ENCODE measurements around the gene PRSS36. TPM values are rescaled to one million over a fixed set of nuclear protein-coding genes. Genes with fewer than 3 reads are reported as not detected.
A peak's percentile ranks its signal among the peaks of the same experiment; 100 is the strongest.
"Not testable (repeated sequence)": the region's sequence is repeated elsewhere in the genome, so short reads cannot be mapped to it uniquely, and the experiment has no call there.

PRSS36 gene
- total RNA-seq, 1 donor from 2014 or later, result 3.0 TPM

GRCh38 chr16:31145398-31145990 lies 4.4 kb downstream of the PRSS36 start:
- intact Hi-C loops (cut with DNase I), result no loop called here
- ATAC-seq (no peak), DNase-seq (ENCODE audit: missing footprints) (no peak)

DNA sequence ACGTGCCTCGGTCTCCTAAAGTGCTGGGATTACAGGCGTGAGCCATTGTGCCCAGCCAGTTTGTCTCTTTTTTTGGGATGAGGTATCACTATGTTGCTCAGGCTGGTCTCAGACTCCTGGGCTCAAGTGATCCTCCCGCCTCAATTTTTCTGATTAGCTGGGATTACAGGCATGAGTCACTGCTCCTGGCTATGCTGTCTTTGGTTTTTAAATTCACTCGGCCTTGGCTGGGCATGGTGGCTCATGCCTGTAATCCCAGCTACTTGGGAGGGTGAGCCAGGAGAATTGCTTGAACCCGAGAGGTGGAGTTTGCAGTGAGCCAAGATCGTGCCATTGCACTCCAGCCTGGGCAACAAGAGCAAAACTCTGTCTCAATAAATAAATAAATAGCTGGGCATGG lies 5.4 kb downstream of the PRSS36 start:
- intact Hi-C loops (cut with DNase I); DNase-seq (ENCODE audit: missing footprints); ATAC-seq: not testable (repeated sequence)

DNA sequence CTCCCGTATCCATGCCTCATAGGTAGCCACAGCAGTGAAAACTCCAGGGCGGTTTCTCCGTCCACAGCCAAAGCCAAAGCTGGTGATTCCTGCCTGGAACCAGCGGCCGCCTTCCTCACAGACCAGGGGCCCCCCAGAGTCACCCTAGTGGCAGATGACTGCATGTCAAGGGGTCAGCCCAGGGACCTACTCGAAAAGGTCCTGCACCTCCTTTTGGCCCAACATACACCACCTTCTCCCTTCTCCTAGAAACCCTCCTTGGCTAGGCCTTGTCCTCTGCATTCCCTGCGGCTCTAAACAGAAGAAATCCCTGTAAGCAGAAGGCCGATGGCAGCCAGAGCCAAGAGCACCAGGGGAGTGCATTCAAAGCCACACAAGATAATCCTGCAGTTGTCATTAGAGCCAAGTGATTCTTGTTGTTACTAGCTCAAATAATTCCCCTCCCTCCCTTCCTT lies 6.1 kb downstream of the PRSS36 start:
- ATAC-seq, result no peak
- intact Hi-C loops (cut with DNase I), result loop anchor here (2.0 kb wide), 1 partner anchor 35 kb away; no protein-coding TSS in a partner anchor
- DNase-seq (ENCODE audit: missing footprints), result no peak

GRCh38 chr16:31143011-31143693 lies 6.7 kb downstream of the PRSS36 start:
- ATAC-seq (no peak), DNase-seq (ENCODE audit: missing footprints) (no peak)
- intact Hi-C loops (cut with DNase I), result loop anchor here (2.0 kb wide), 1 partner anchor 36 kb away; no protein-coding TSS in a partner anchor

DNA sequence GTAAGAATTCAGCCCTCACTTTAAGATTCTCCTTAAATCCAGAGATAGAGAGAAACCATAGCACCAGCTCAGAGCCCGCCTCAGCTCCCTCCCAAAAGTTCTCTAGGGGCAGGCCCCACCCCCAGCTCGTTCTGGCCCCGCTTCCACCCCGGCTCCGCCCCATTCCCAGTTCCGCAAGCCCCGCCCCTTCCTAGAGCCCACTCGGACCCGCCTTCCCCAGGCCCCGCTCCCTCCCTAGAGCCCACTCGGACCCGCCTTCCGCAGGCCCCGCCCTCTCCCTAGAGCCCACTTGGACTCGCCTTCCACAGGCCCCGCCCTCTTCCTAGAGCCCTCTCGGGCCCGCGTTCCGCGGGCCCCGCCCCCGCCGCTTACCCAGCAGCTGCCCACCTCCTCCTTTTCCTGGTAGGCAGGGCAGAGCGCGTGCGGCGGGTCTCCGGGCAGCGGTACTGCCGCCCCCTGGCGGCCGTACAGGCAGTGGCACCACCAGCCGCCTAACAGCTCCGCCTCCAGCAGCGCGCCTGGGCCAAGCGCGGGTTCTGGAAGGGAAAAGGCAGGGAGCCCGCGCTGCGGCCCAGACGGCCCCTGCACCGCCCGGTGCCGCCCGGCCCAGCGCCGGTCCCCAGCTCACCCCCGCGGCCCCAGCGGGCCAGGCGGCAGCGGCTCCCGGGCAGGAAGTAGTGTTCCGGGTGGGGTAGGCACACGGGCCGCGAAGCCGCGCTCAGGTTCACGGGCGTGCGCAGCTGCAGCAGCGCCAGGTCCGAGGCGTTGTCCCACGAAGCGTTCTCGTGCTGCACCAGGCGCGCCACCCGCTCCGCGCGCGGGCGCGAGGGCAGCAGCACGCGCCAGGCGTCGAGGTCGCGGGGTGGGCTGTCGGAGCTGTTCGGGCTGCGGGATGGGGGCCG lies 7.5 kb downstream of the PRSS36 start:
- intact Hi-C loops (cut with DNase I), result loop anchor here (1.0 to 2.0 kb wide), 4 partner anchors 36 to 157 kb away; partner anchors contain the start of genes HSD3B7, ZNF646 and ZNF668
- ATAC-seq (peak; percentile 98), DNase-seq (ENCODE audit: missing footprints) (peak; percentile 99)

- ATAC-seq (peak; percentile 2), DNase-seq (ENCODE audit: missing footprints) (no peak)
- intact Hi-C loops (cut with DNase I), result loop anchor here (1.0 to 2.0 kb wide), 5 partner anchors 29 to 156 kb away; partner anchors contain the start of genes HSD3B7, ZNF646 and ZNF668
These were observed 8.3 kb downstream of the PRSS36 start for GRCh38 chr16:31141489-31142108.

GRCh38 chr16:31141071-31141469 lies 8.8 kb downstream of the PRSS36 start:
- intact Hi-C loops (cut with DNase I), result loop anchor here (2.0 kb wide), 1 partner anchor 28 kb away; no protein-coding TSS in a partner anchor
- not testable (repeated sequence) for DNase-seq (ENCODE audit: missing footprints); ATAC-seq

DNA sequence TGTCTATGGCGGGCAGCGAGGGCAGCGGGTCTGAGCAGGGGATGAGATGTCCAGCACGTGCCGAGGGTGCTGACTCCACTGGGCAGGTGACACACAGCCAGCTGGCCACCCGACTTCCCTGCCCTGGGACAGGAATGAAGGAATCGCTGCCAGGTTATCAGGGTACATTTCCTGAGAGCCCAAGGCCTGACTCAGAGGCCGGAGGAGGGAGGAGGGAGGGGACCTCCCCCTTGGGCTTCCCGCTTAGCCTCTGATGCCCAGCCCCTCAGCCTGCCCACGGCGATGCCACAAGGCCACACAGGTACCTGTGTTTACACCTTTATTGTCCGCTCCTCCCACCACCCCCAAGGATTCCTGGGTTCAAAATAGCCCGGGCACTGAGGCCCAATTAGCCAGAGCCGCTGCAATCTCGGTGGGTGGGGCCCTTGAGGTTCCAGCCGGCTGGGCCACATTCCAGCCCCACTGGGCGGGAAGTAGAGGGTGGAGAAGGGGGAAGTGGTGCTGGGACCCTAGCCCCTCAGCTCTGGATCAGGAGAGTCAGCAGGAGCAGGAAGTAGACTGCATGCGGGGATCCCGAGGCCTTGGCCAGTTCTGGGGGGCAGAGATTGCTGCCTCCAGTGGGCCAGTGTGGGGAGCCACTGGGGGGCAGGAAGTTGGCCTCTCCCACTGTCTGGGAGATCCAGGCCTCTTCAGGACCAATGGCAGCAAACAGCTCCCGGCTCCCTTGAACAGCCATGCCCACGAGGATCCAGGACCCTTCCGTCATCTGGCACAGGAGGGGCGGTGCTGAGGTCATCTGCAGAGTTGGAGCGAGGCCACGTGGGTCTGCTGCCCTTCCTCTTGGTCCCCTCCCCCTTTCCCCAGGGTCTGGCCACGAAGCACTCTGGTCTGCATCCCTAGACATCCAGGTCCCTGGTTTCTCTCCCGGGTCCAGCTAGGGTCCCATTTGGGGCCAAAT lies 11.0 kb downstream of the PRSS36 start:
- DNase-seq (ENCODE audit: missing footprints) (no peak), ATAC-seq (no peak)

DNA sequence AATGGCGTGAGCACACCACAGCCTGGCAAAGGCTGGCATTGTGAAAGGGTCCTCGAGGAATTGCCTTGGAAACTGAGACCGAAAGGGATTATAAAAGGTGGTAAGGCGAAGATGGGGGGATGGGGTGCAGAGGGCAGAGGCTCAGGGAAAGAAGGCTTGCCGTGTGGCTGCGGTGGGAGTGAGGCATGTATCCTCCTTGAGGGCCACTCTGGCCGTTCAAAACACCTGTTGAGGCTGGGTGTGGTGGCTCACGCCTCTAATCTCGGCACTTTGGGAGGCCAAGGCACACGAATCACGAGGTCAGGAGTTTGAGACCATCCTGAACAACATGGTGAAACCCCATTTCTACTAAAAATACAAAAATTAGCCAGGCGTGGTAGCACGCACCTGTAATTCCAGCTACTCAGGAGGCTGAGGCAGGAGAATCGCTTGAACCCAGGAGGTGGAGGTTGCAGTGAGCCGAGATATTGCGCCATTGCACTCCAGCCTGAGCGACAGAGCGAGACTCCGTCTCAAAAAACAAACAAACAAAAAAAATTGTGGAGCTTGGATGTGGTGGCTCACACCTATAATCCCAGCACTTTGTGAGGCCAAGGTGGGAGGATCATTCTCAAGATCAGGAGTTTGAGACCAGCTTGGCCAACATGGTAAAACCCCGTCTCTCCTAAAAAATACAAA lies 12.9 kb downstream of the PRSS36 start:
- ATAC-seq; intact Hi-C loops (cut with DNase I); DNase-seq (ENCODE audit: missing footprints): not testable (repeated sequence)

More for the DNA sequence above, 11.0 kb downstream of the PRSS36 start:
- intact Hi-C loops (cut with DNase I), result no loop called here

GRCh38 chr16:31136287-31136662 lies 13.6 kb downstream of the PRSS36 start:
- no peak for ATAC-seq
- intact Hi-C loops (cut with DNase I), result no loop called here
- no peak for DNase-seq (ENCODE audit: missing footprints)

- intact Hi-C loops (cut with DNase I), result no loop called here
- no peak for DNase-seq (ENCODE audit: missing footprints)
- ATAC-seq, result no peak
These were observed 14.2 kb downstream of the PRSS36 start, which contains the start of gene PRSS8 for GRCh38 chr16:31135535-31136286. Gene PRSS8, minus strand, starts transcription at chr16:31135727. Its CDS starts 229 bp downstream, at chr16:31135498.

DNA sequence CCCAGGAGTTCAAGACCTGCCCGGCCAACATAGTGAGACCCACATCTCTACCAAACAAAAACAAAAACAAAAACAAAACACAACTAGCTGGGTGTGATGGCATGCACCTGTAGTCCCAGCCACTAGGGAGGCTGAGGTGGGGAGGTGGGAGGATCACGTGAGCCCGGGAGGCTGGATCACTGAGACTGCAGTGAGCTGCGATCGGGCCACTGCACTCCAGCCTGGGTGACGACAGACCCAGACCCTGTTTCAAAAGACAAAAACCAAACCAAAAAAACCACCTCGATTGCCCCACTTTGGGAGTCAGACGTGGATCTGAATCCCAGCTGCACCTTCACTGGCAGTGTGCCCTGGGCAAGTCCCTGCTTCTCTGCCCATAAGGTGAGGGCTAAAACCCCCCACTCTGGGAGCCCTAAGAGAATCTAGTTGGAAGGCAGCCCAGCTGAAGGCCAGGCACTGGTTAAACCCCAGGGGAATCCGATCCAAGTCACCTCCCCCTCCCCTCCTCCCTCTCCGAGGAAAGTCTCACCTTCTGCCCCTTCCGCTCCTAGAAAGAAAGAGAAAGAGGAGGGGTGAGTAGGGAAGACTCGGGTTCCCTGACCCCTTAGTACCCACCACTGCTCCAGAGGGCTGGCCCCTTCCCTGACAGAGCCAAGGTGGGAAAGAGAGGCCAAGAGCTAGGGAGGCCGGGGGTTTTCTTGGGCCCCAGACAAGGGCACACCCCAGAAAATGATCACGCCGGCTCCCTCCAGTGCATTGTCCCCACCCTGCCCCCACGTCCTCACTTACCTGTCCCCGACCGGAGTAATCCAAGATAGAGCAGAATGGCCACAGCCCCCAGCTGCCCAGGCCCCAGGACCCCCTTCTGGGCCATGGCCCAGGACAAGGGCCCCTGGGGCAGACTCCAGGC lies 15.0 kb downstream of the PRSS36 start:
- intact Hi-C loops (cut with DNase I), result no loop called here
- ATAC-seq (no peak), DNase-seq (ENCODE audit: missing footprints) (no peak)

DNA sequence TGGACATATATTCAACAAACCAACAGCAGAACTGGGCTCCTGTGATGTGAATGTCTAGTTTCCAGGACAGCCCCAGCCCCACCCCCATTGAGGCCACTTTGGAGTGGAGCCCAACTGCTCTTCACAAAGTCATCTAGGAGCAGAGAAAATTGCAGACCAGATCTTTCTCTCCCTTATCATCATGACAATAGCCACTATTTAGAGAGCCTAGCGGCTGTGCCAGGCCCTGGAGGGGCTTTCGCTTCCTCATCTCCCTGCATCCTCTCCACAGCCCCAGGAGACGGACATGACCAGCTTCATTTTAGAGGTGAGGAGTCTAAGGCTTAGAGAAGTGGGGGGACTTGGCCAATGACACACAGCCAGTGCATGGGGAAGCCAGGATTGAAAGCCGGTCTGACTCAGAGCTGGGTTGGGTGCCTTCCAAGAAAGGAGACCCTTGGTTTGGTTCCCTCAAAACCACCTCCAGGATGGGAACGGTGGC lies 15.7 kb downstream of the PRSS36 start:
- intact Hi-C loops (cut with DNase I), result no loop called here
- DNase-seq (ENCODE audit: missing footprints) (no peak), ATAC-seq (no peak)

DNA sequence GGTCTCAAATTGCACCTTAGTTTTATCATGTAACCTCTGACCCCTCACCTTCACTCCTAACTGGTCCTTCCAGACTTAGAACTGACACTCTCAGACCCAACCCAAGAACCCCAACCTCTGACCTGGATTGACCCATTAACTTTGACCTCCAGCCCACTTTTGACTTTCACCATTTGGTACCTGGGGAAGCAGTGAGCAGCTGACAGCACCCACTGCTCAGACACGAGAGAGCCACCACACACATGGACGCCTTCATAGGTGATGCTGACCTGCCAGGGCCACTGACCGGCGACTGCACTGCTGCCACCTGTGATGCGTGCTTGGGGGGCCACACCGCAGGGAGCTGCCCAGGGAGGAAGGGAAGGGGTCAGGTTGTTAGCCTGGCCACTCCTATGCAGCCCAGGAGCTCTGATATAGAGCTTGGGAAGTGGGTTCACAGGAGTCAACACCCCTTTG lies 16.8 kb downstream of the PRSS36 start:
- intact Hi-C loops (cut with DNase I), result no loop called here
- ATAC-seq (no peak), DNase-seq (ENCODE audit: missing footprints) (no peak)
